ENCODE measurements around the gene OSBPL3.

Gene OSBPL3

GRCh38 chr7:24769014-24769830 lies 210.8 kb downstream of the OSBPL3 start:
- peaks cover 8% of the 10 kb centered on the region for H3K27me3 Mint-ChIP-seq
- H3K4me3 Mint-ChIP-seq, result no peak overlapping the region
- H3K9me3 Mint-ChIP-seq, result peaks cover 12% of the 10 kb centered on the region
- H3K27ac Mint-ChIP-seq, result no peak overlapping the region
- H3K4me1 Mint-ChIP-seq, result no peaks in the 10 kb centered on the region
- ATAC-seq, result no peak
- H3K36me3 Mint-ChIP-seq, result peaks cover 16% of the 10 kb centered on the region

- H3K27ac Mint-ChIP-seq, result no peak overlapping the region
- no peak overlapping the region for H3K4me3 Mint-ChIP-seq
- ATAC-seq, result no peak
- peaks cover 12% of the 10 kb centered on the region for H3K9me3 Mint-ChIP-seq
- peaks cover 16% of the 10 kb centered on the region for H3K36me3 Mint-ChIP-seq
- no peaks in the 10 kb centered on the region for H3K4me1 Mint-ChIP-seq
- peaks cover 11% of the 10 kb centered on the region for H3K27me3 Mint-ChIP-seq
Measured at GRCh38 chr7:24767878-24768569, 212.0 kb downstream of the OSBPL3 start.

DNA sequence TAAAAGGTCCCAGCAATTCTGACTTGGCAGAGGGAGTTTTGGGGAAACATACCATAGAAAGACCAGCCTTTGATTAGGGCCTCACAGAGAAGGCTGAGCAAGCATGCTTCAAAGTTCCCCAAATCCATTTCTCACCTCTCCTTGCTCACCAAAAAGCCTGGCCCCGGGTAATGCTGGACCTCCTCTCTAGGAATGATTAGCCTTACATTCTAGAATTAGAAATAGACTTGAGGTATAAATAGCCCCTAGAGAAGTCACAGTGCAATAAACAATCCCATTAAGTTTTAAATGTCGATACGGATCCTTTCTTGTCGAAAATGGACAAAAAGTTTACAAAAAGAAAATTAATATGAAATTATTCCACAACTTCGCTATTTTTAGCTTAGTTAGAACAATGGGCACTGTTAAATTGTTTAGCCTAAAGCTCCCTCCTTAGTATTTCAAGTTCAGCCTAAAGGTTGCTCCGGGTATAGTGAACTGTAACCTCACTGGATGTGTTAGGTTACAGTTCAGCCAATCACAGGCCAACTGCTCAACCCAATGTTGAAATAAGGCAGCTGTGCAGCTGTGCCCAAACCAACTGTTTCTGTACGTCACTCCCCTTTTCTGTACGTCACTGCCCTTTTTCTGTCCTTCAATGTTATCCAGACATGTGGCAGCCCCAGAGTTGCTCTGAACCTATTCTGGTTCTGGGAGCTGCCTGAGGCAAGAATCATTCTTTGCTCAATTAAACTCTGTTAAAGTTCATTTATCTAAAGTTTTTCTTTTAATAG lies 214.8 kb downstream of the OSBPL3 start:
- ATAC-seq, result no peak
- H3K9me3 Mint-ChIP-seq, result no peaks in the 10 kb centered on the region
- no peak overlapping the region for H3K4me3 Mint-ChIP-seq
- H3K27ac Mint-ChIP-seq, result no peak overlapping the region
- peaks cover 1% of the 10 kb centered on the region for H3K36me3 Mint-ChIP-seq
- H3K27me3 Mint-ChIP-seq, result peaks cover 28% of the 10 kb centered on the region
- no peaks in the 10 kb centered on the region for H3K4me1 Mint-ChIP-seq

GRCh38 chr7:24764011-24764410 lies 216.0 kb downstream of the OSBPL3 start:
- no peak overlapping the region for H3K27ac Mint-ChIP-seq
- H3K27me3 Mint-ChIP-seq, result peaks cover 34% of the 10 kb centered on the region
- no peaks in the 10 kb centered on the region for H3K36me3 Mint-ChIP-seq
- H3K9me3 Mint-ChIP-seq, result no peaks in the 10 kb centered on the region
- ATAC-seq, result no peak
- H3K4me1 Mint-ChIP-seq, result no peaks in the 10 kb centered on the region
- no peak overlapping the region for H3K4me3 Mint-ChIP-seq

DNA sequence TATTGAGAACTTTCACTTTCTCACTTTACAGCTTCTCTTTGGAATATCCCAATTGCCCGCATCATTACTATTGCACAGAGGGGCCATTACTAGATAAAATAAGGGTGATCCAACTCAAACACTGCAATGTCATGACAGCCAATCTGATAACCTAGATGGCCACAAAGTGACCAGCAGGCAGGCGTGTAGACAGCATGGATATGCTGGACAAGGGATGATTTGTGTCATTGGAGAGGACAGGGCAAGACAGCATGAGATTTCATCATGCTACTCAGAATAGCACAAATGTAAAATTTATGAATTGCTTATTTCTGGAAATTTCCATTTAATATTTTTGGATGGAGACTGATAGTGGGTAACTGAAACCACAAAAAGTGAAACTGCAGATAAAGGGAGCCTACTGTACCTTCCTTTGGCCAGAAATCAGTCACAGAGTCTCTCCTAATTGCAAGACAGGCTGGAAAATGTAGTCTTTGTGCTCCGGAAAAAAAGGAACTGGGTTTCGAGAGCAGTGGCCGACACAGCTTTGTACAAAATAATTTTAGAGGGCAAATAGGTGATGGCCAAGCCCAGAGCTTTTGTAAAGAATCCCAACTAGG lies 216.6 kb downstream of the OSBPL3 start:
- Mint-ChIP-seq H3K27ac (no peak overlapping the region), H3K4me1 (no peaks in the 10 kb centered on the region), H3K36me3 (no peaks in the 10 kb centered on the region), H3K27me3 (peaks cover 40% of the 10 kb centered on the region), H3K4me3 (no peak overlapping the region), H3K9me3 (no peaks in the 10 kb centered on the region)
- ATAC-seq, result no peak

DNA sequence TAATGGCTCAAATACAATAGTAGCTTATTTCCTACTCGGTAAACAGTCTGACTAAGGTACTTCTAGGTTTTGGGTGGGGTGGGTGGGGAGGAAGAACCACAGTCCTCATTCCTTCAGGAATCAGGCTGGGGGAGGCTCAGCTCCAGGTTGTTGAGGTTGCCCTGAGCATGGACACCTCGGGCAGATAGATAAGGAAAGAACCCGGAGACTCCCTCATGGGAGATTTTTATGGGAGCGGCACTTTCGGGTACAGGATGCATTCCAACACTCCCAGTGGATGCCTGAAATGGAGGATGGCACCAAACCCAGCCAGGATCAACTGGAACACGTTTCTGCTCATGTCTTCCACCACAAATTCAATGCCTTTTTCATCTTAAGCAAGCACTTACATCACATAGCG lies 217.2 kb downstream of the OSBPL3 start:
- H3K4me1 Mint-ChIP-seq, result peaks cover 3% of the 10 kb centered on the region
- H3K4me3 Mint-ChIP-seq, result no peak overlapping the region
- H3K27ac Mint-ChIP-seq, result no peak overlapping the region
- H3K36me3 Mint-ChIP-seq, result no peaks in the 10 kb centered on the region
- H3K27me3 Mint-ChIP-seq, result peaks cover 47% of the 10 kb centered on the region
- no peaks in the 10 kb centered on the region for H3K9me3 Mint-ChIP-seq
- ATAC-seq, result no peak

- Mint-ChIP-seq H3K4me1 (peaks cover 16% of the 10 kb centered on the region), H3K27me3 (peaks cover 51% of the 10 kb centered on the region), H3K36me3 (no peaks in the 10 kb centered on the region), H3K4me3 (no peak overlapping the region), H3K9me3 (no peaks in the 10 kb centered on the region), H3K27ac (no peak overlapping the region)
- ATAC-seq, result no peak
Measured at GRCh38 chr7:24760968-24761367, 219.0 kb downstream of the OSBPL3 start.

GRCh38 chr7:24757353-24758275 lies 222.4 kb downstream of the OSBPL3 start, which contains the start of gene GSDME:
TSS of gene GSDME (minus strand) at chr7:24757464. CDS start at chr7:24749774, 7,690 bp downstream.
- peak; percentile 82 for ATAC-seq
- H3K36me3 Mint-ChIP-seq, result no peaks in the 10 kb centered on the region
- H3K27ac Mint-ChIP-seq, result peak within 1 kb of the TSS; percentile 64

GRCh38 chr7:24756545-24757352 lies 223.2 kb downstream of the OSBPL3 start:
- peak; percentile 39 for ATAC-seq
- H3K9me3 Mint-ChIP-seq, result no peaks in the 10 kb centered on the region
- H3K4me3 Mint-ChIP-seq, result peak overlapping the region; percentile 89
- H3K4me1 Mint-ChIP-seq, result peaks cover 27% of the 10 kb centered on the region
- peak overlapping the region; percentile 64 for H3K27ac Mint-ChIP-seq
- H3K27me3 Mint-ChIP-seq, result peaks cover 45% of the 10 kb centered on the region
- no peaks in the 10 kb centered on the region for H3K36me3 Mint-ChIP-seq

More at GRCh38 chr7:24757353-24758275, 222.4 kb downstream of the OSBPL3 start, which contains the start of gene GSDME:
- no peaks in the 10 kb centered on the region for H3K9me3 Mint-ChIP-seq
- H3K4me3 Mint-ChIP-seq, result peak within 1 kb of the TSS; percentile 89
- peaks cover 27% of the 10 kb centered on the region for H3K4me1 Mint-ChIP-seq
- H3K27me3 Mint-ChIP-seq, result peaks cover 47% of the 10 kb centered on the region

DNA sequence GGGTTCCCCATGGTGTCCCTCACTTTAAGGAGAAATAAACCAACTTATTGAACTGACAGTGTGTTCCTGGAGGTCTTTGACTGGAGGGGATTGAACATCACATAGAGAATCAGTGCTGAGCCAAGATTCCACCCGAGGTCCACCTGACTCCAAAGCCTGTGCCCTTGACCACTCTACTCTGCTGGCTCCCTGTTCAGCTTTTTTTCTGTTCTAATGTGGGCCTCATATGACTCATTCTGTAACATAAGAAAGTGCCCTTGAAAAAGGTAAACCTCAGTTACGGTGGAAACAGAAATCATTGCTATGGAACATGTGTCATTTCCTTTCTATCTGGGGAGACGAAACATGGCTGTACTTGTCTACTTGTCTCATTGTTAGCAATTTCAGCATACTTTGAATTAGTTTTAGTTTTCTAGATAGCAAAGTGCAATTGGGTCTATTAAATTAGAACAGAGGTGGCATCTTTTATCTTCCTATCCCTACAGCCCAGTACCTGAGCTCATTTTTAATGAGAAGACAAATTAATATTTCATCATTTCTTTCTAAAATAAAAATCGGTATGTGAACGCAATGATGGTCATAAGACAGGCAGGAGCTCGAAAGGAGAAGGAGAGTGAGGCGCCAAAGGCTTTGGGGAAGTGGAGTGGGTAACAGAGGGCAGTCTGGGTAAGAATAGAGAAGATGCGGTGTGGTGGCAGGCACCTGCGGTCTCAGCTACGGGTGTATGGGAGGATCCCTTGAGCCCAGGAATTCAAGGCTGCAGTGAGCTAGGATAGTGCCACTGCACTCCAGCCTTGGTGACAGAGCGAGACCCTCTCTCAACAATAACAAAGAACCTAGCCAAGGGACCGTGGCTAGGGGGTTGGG lies 224.2 kb downstream of the OSBPL3 start:
- H3K4me1 Mint-ChIP-seq, result peaks cover 27% of the 10 kb centered on the region
- H3K4me3 Mint-ChIP-seq, result peak overlapping the region; percentile 89
- peak; percentile 77 for ATAC-seq
- H3K9me3 Mint-ChIP-seq, result no peaks in the 10 kb centered on the region
- peaks cover 42% of the 10 kb centered on the region for H3K27me3 Mint-ChIP-seq
- H3K27ac Mint-ChIP-seq, result peak overlapping the region; percentile 64
- no peaks in the 10 kb centered on the region for H3K36me3 Mint-ChIP-seq

- H3K36me3 Mint-ChIP-seq, result no peaks in the 10 kb centered on the region
- H3K4me3 Mint-ChIP-seq, result no peak overlapping the region
- H3K4me1 Mint-ChIP-seq, result peaks cover 27% of the 10 kb centered on the region
- peaks cover 42% of the 10 kb centered on the region for H3K27me3 Mint-ChIP-seq
- no peak for ATAC-seq
- peak overlapping the region; percentile 64 for H3K27ac Mint-ChIP-seq
- H3K9me3 Mint-ChIP-seq, result no peaks in the 10 kb centered on the region
Measured at GRCh38 chr7:24754906-24755506, 225.0 kb downstream of the OSBPL3 start.

DNA sequence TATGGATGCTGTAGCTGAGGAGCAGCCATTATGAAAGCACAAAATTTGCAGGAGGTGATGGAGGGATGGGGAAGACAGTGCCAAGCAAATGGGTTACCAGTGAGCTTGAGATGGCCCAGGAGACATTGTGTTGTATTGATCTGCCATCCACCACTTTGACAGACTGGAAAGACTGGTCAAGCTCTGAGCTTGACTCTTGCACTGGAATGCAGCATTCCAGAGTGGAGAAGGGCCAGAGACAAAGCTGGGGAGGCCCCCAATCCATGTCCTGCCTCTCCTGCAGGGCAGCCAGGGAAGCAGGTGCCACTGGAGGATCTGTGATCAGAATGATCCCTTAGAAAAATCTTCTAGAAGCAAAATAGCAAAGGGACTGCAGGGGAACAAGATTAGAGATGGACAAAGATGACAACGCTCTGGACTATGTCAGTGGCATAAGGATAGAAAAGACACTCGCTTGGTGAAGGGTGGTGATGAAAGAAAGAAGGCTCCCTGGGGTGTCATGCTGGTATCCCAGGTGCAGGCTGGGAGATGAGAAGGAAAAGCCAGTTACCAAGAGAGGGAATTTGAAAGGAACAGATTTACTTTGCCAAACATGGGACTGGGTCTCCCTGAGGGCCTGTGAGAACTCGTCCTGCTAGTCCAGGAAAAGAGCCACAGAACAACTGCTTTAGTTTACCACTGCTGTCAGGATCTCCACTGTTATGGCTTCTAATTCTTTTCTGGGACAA lies 227.7 kb downstream of the OSBPL3 start:
- peaks cover 29% of the 10 kb centered on the region for H3K27me3 Mint-ChIP-seq
- peaks cover 21% of the 10 kb centered on the region for H3K4me1 Mint-ChIP-seq
- H3K4me3 Mint-ChIP-seq, result no peak overlapping the region
- H3K9me3 Mint-ChIP-seq, result no peaks in the 10 kb centered on the region
- H3K36me3 Mint-ChIP-seq, result no peaks in the 10 kb centered on the region
- no peak for ATAC-seq
- H3K27ac Mint-ChIP-seq, result no peak overlapping the region

Data from stimulated activated memory B cell treated with anti-CD40 and anti-IgM and Interleukin-4, amounts not matched to agents 10 μg/mL and 1 μg/mL and 100 μg/mL, for 72 hours (primary cell).